GM12878 (cell line): Measurements from ENCODE around the gene CAMKK2. TPM values are rescaled to one million over a fixed set of nuclear protein-coding genes. Genes with fewer than 3 reads are reported as not detected.

Experiments used
- ATF3 ChIP-seq: IDR thresholded peaks from 2 replicates; pipeline ENCODE4 v1.6.1; 2011; ENCODE audit warnings: low read depth, mild to moderate bottlenecking, low read length, moderate library complexity, borderline replicate concordance; ENCODE audit errors: extremely low read depth
- BHLHE40 ChIP-seq, 2 experiments: fragments of 450-650 bp in 1 of 2; IDR thresholded peaks; 2 replicates each; pipeline ENCODE4 v1.6.1; 2011 to 2017; ENCODE audit warnings: low read depth in 2 of 2, borderline replicate concordance in 1 of 2, improper control_type of control experiment in 1 of 2, low read length in 1 of 2, mild to moderate bottlenecking in 1 of 2
- CEBPZ ChIP-seq: fragments of 150-350 bp; IDR thresholded peaks from 2 replicates; pipeline ENCODE4 v1.6.1; 2016; ENCODE audit warnings: low read depth, low read length
- CHD1 ChIP-seq: IDR thresholded peaks from 2 replicates; pipeline ENCODE4 v1.6.1; 2012; ENCODE audit warnings: low read depth, low read length, improper control_type of control experiment
- CREM ChIP-seq: IDR thresholded peaks from 2 replicates; pipeline ENCODE4 v1.6.1; 2014; ENCODE audit warnings: antibody characterized with exemption, low read depth
- E2F8 ChIP-seq: fragments of 450-650 bp; IDR thresholded peaks from 2 replicates; pipeline ENCODE4 v1.6.1; 2018; ENCODE audit warnings: mild to moderate bottlenecking, low read depth, moderate library complexity; ENCODE audit not compliant: partially characterized antibody
- IKZF2 ChIP-seq, 2 experiments: fragments of 450-650 bp; IDR thresholded peaks; 2 replicates each; pipeline ENCODE4 v1.6.1; 2017; ENCODE audit warnings: mild to moderate bottlenecking in 2 of 2, moderate library complexity in 2 of 2
- NFXL1 ChIP-seq: fragments of 450-650 bp; IDR thresholded peaks from 2 replicates; pipeline ENCODE4 v1.6.1; 2017; ENCODE audit warnings: antibody characterized with exemption, mild to moderate bottlenecking, borderline replicate concordance
- PKNOX1 ChIP-seq: fragments of 450-650 bp; IDR thresholded peaks from 2 replicates; pipeline ENCODE4 v1.6.1; 2016; ENCODE audit warnings: mild to moderate bottlenecking
- POLR2AphosphoS2 ChIP-seq: IDR thresholded peaks from 2 replicates; pipeline ENCODE4 v1.6.1; 2011; ENCODE audit warnings: low read depth, mild to moderate bottlenecking, low read length, improper control_type of control experiment, moderate library complexity
- SKIL ChIP-seq: fragments of 450-650 bp; IDR thresholded peaks from 2 replicates; pipeline ENCODE4 v1.6.1; 2017; ENCODE audit warnings: mild to moderate bottlenecking, low read depth, inconsistent platforms; ENCODE audit not compliant: poor library complexity, severe bottlenecking
- SMARCA5 ChIP-seq: fragments of 450-650 bp; IDR thresholded peaks from 2 replicates; pipeline ENCODE4 v1.6.1; 2017; ENCODE audit warnings: mild to moderate bottlenecking
- TBL1XR1 ChIP-seq: IDR thresholded peaks from 2 replicates; pipeline ENCODE4 v1.6.1; 2012; ENCODE audit warnings: low read depth, low read length, improper control_type of control experiment
- TCF12 ChIP-seq: IDR thresholded peaks from 2 replicates; pipeline ENCODE4 v1.6.1; 2011; ENCODE audit warnings: low read depth, mild to moderate bottlenecking, low read length
- WRNIP1 ChIP-seq: IDR thresholded peaks from 2 replicates; pipeline ENCODE4 v1.6.1; 2011; ENCODE audit warnings: low read depth, low read length, improper control_type of control experiment, borderline replicate concordance
- YBX1 ChIP-seq: fragments of 450-650 bp; IDR thresholded peaks from 2 replicates; pipeline ENCODE4 v1.6.1; 2016; ENCODE audit warnings: antibody characterized with exemption
- polyA plus RNA-seq, 11 experiments: library from polyadenylated mRNA; depleted of rRNA in 4 of 11; unstranded in 6 of 11; stranded (reverse) in 5 of 11; fragments of >200 nt; fragmentation: Nextera tagmentation in 4 of 11; fragmentation: Illumina TruSeq in 1 of 11; extraction: Ambion mirVana in 4 of 11; extraction: Trizol in 1 of 11; gene quantifications; 1 replicate in 1 of 11; 2 replicates in 10 of 11; pipeline versions ENCODE4 v1.2.1 to v1.2.3, GENCODE V29; 2011 to 2016; ENCODE audit warnings: inconsistent platforms in 2 of 11, missing spikeins in 2 of 11, low read depth in 1 of 11
- total RNA-seq, 4 experiments: library from RNA; depleted of rRNA in 3 of 4; stranded (reverse); fragments of >200 nt in 3 of 4; fragmentation: Illumina TruSeq in 1 of 4; extraction: Trizol in 1 of 4; gene quantifications; 2 replicates each; pipeline versions ENCODE4 v1.2.1 to v1.2.3, GENCODE V29; 2013 to 2021

CAMKK2 gene
- total and polyA plus RNA-seq, 10 of the 15 experiments (the other 5 are each of a cell fraction or from before 2014, with no cell fraction given): 5.2 to 40.6 (median 26.6) TPM

- no peak for TF ChIP-seq PKNOX1
- no peak for TF ChIP-seq ATF3
- no peak for TF ChIP-seq E2F8
- no peak for TF ChIP-seq WRNIP1
- no peak for TF ChIP-seq TBL1XR1
- TF ChIP-seq CEBPZ: no peak
- peak; percentile 88; the same call in 1 of the 2 replicates for TF ChIP-seq SMARCA5
- TF ChIP-seq YBX1: no peak
- TF ChIP-seq TCF12: no peak
- TF ChIP-seq POLR2AphosphoS2: peak; percentile 82
- no peak for TF ChIP-seq CHD1
- TF ChIP-seq NFXL1: 0 out of 2 replicates have a peak, but pooled peaks have one; percentile 23
- peak; percentile 80 for TF ChIP-seq CREM
- TF ChIP-seq IKZF2 (IDR thresholded peaks at IDR 0.05): no peak
- peak; percentile 70 to 91; a peak in 3 of 4 replicates for TF ChIP-seq BHLHE40 (IDR thresholded peaks at IDR 0.05; ENCODE audit: borderline replicate concordance in 1 of 2, low read depth in 2 of 2, low read length in 1 of 2)
- TF ChIP-seq SKIL: no peak
These were observed 86.6 kb downstream of the CAMKK2 start, which contains the start of gene P2RX4 (continued) for GRCh38 chr12:121209624-121210572.
